SH-SY5Y (cell line): Measurements from ENCODE around the gene RPUSD4.

Source experiments
- GATA2 ChIP-seq: IDR thresholded peaks from 2 replicates; pipeline ENCODE4 v1.6.1; 2011; ENCODE audit warnings: mild to moderate bottlenecking, low read depth, low read length
- GATA3 ChIP-seq: IDR thresholded peaks from 2 replicates; pipeline ENCODE4 v1.6.1; 2011; ENCODE audit warnings: low read depth, mild to moderate bottlenecking, low read length, moderate library complexity

GRCh38 chr11:126194121-126194543 lies 17.3 kb downstream of the RPUSD4 start:
- no peak for TF ChIP-seq GATA2
- TF ChIP-seq GATA3: no peak
